Gastrocnemius medialis (tissue), 4 donors: ENCODE results near the gene TDP2. TPM values are rescaled to one million over a fixed set of nuclear protein-coding genes. Genes with fewer than 3 reads are reported as not detected.
"Not testable (repeated sequence)": the region's sequence is repeated elsewhere in the genome, so short reads cannot be mapped to it uniquely, and the experiment has no call there.

Experiments used
- ATAC-seq, 2 donors: fragments of 150-250 bp; one replicate each; pipeline ENCODE4 v1.9.1; 2016
- DNase-seq, 2 donors: peaks; one replicate each; pipeline ENCODE4 v3.0.0-alpha.2; 2019
- H3K27ac ChIP-seq, 4 donors: fragments of 200-600 bp; sonication (generic); 1 replicate in 1 of 4; 2 replicates in 3 of 4; pipeline ENCODE4 v1.5.1; 2016 to 2018; ENCODE audit warnings: mild to moderate bottlenecking in 2 of 4, moderate library complexity in 1 of 4
- H3K27me3 ChIP-seq, 3 donors: fragments of 200-600 bp; sonication (generic) in 2 of 3; 1 replicate in 1 of 3; 2 replicates in 2 of 3; pipeline versions ENCODE4 v1.5.1 to v1.6.0; 2016 to 2019; ENCODE audit warnings: mild to moderate bottlenecking in 1 of 3, moderate library complexity in 1 of 3
- H3K36me3 ChIP-seq, 2 donors: fragments of 200-600 bp; sonication (generic) in 1 of 2; one replicate each; pipeline ENCODE4 v1.5.1; 2017 to 2018
- H3K4me1 ChIP-seq, 2 donors: fragments of 200-600 bp; sonication (generic) in 1 of 2; one replicate each; pipeline ENCODE4 v1.5.1; 2016 to 2017; ENCODE audit warnings: mild to moderate bottlenecking in 2 of 2
- H3K4me3 ChIP-seq, 4 donors: fragments of 200-600 bp; sonication (generic) in 3 of 4; 1 replicate in 1 of 4; 2 replicates in 3 of 4; pipeline ENCODE4 v1.5.1; 2016 to 2019; ENCODE audit warnings: mild to moderate bottlenecking in 2 of 4
- H3K9me3 ChIP-seq, 3 donors: fragments of 200-600 bp; sonication (generic) in 2 of 3; 1 replicate in 1 of 3; 2 replicates in 2 of 3; pipeline ENCODE4 v1.5.1; 2016 to 2019
- CTCF ChIP-seq, 5 experiments: fragments of 450-650 bp in 3 of 5; fragments of 200-600 bp in 2 of 5; sonication (generic) in 2 of 5; IDR thresholded peaks in 4 of 5; conservative IDR thresholded peaks in 1 of 5; 1 replicate in 4 of 5; 2 replicates in 1 of 5; pipeline ENCODE4 v1.5.1; 2016 to 2019; ENCODE audit warnings: antibody characterized with exemption in 5 of 5, mild to moderate bottlenecking in 3 of 5, moderate library complexity in 3 of 5
- POLR2A ChIP-seq, 2 donors: fragments of 450-650 bp; IDR thresholded peaks; one replicate each; pipeline ENCODE4 v1.6.1; 2017; ENCODE audit warnings: antibody characterized with exemption in 2 of 2, mild to moderate bottlenecking in 2 of 2, moderate library complexity in 2 of 2
- in situ Hi-C, 4 donors: fragments of 200-750 bp; cut with MboI; loops; one replicate each; pipeline versions ENCODE4 v1.15.0 to v1.8.0; 2017; ENCODE audit warnings: low sequenced_read_pairs in 4 of 4
- intact Hi-C: fragments of 100-400 bp; cut with DNase I; formaldehyde crosslinking; loops from one replicate; pipeline ENCODE4 v1.15.1; 2023; ENCODE audit warnings: low total_unique reads
- total RNA-seq, 4 donors: library from RNA; depleted of rRNA; stranded (reverse); fragments of >200 nt; gene quantifications; one replicate each; pipeline versions ENCODE4 v1.1.0 to v1.2.3, GENCODE V29; 2016

The TDP2 gene
- total RNA-seq, 4 donors from 2014 or later = 17.6 to 44.2 (median 21.7) TPM

DNA sequence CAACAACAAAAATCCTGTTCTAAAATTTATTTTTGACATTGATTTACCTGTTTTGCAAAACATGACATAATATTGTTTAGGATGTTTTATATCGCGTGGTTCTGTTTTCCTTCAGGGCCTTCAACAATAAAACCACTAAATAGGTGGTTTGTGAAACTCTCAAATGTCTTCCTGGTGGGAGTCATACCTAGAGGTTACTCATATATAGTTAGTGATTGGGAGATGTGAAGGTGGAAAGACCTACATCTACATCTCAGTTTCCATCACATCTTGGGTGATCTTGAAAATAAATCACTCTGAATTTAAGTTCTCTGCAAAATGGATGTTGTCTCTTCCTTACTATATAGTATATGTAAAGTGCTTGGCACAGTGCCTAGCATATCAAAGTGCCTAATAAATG lies 29.4 kb upstream of the TDP2 start:
- TF ChIP-seq POLR2A (IDR thresholded peaks at IDR 0.05) = no peak
- no peak for TF ChIP-seq CTCF (IDR thresholded peaks at IDR 0.05 in 4 of 5, conservative IDR thresholded peaks at IDR 0.05 in 1 of 5)
- no peak overlapping the region for H3K4me3 ChIP-seq
- H3K27ac ChIP-seq = no peak overlapping the region
- H3K27me3 ChIP-seq = no peaks in the 10 kb centered on the region
- peaks cover 0 to 27% of the 10 kb centered on the region in 2 donors for H3K36me3 ChIP-seq
- H3K4me1 ChIP-seq = peaks cover 0 to 8% of the 10 kb centered on the region in 2 donors
- no peaks in the 10 kb centered on the region for H3K9me3 ChIP-seq
- intact Hi-C loops (no loop called here), in situ Hi-C loops (loop anchor here in 3 of 4 donors (5.0 to 10.0 kb wide), 2 partner anchors 111 to 114 kb away; no protein-coding TSS in a partner anchor)
- ATAC-seq (no peak), DNase-seq (no peak)

- H3K4me1 ChIP-seq = peaks cover 0 to 12% of the 10 kb centered on the region in 2 donors
- peak; percentile 71 to 81 for ATAC-seq
- not testable (repeated sequence) for H3K27ac ChIP-seq, DNase-seq, H3K27me3 ChIP-seq, H3K4me3 ChIP-seq, H3K9me3 ChIP-seq
- H3K36me3 ChIP-seq = peaks cover 0 to 22% of the 10 kb centered on the region in 2 donors
- TF ChIP-seq CTCF (IDR thresholded peaks at IDR 0.05 in 4 of 5, conservative IDR thresholded peaks at IDR 0.05 in 1 of 5) = peak; percentile 11 to 54 (median 42)
- in situ Hi-C loops = loop anchor here in 3 of 4 donors (5.0 to 10.0 kb wide), 2 partner anchors 111 to 113 kb away; no protein-coding TSS in a partner anchor
- intact Hi-C loops = loop anchor here (1.0 kb wide), 1 partner anchor 114 kb away; no protein-coding TSS in a partner anchor
Observed at GRCh38 chr6:24695635-24696034, 28.9 kb upstream of the TDP2 start.

DNA sequence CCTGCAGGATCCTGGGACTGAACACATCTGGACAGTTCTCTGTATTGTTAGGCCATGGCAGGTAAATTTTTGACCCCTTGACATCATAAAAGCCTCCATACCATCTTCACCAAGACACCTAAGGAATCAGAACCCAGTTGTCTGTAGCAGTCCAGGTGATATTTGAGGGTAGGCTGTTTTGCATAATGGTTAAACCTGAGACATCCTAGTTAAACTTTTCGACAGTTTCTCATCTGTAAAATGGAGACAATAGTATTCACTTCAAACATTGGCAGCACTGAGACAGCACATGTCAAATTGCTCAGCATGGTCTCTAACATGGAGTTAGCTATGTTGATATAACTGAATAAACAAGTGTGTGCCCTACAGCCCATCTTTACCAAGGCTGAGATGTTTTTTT lies 27.5 kb upstream of the TDP2 start:
- H3K9me3 ChIP-seq = no peaks in the 10 kb centered on the region
- no peak overlapping the region for H3K4me3 ChIP-seq
- intact Hi-C loops = no loop called here
- H3K4me1 ChIP-seq = peaks cover 0 to 17% of the 10 kb centered on the region in 2 donors
- in situ Hi-C loops = loop anchor here in 3 of 4 donors (5.0 to 10.0 kb wide), 2 partner anchors 109 to 112 kb away; no protein-coding TSS in a partner anchor
- no peaks in the 10 kb centered on the region for H3K27me3 ChIP-seq
- ATAC-seq (no peak), DNase-seq (no peak)
- no peak for TF ChIP-seq POLR2A (IDR thresholded peaks at IDR 0.05)
- H3K27ac ChIP-seq = no peak overlapping the region
- H3K36me3 ChIP-seq = peaks cover 0 to 11% of the 10 kb centered on the region in 2 donors

GRCh38 chr6:24692848-24693592 lies 26.3 kb upstream of the TDP2 start:
- Histone ChIP-seq H3K4me1 (peaks cover 0 to 17% of the 10 kb centered on the region in 2 donors), H3K36me3 (no peaks in the 10 kb centered on the region), H3K9me3 (no peaks in the 10 kb centered on the region), H3K4me3 (no peak overlapping the region), H3K27ac (no peak overlapping the region), H3K27me3 (no peaks in the 10 kb centered on the region)
- no peak for DNase-seq
- TF ChIP-seq POLR2A (IDR thresholded peaks at IDR 0.05) (no peak), CTCF (IDR thresholded peaks at IDR 0.05 in 4 of 5, conservative IDR thresholded peaks at IDR 0.05 in 1 of 5) (no peak)
- ATAC-seq = no peak
- in situ Hi-C loops = loop anchor here in 3 of 4 donors (5.0 to 10.0 kb wide), 2 partner anchors 108 to 111 kb away; no protein-coding TSS in a partner anchor
- intact Hi-C loops = no loop called here

DNA sequence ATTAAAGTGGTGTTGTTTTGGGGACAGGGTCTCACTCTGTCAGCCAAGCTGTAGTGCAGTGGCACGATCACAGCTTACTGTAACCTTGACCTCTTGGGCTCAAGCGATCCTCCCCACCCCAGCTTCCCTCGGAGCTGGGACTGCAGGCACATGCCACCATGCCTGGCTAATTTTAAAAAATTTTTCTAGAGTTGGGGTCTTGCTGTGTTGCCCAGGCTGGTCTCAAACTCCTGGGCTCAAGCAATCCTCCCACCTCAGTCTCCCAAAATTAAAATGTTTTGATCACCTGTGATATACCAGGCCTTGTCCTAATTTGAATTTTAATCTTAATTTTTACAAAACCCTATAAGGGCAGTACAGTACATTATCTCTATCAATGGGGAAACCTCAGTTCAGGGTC lies 25.7 kb upstream of the TDP2 start:
- Histone ChIP-seq H3K4me3 (no peak overlapping the region), H3K36me3 (no peaks in the 10 kb centered on the region), H3K27me3 (no peaks in the 10 kb centered on the region), H3K4me1 (peaks cover 0 to 17% of the 10 kb centered on the region in 2 donors), H3K9me3 (no peaks in the 10 kb centered on the region), H3K27ac (no peak overlapping the region)
- ATAC-seq = no peak
- TF ChIP-seq CTCF (IDR thresholded peaks at IDR 0.05 in 4 of 5, conservative IDR thresholded peaks at IDR 0.05 in 1 of 5) (no peak), POLR2A (IDR thresholded peaks at IDR 0.05) (no peak)
- no peak for DNase-seq
- intact Hi-C loops = no loop called here
- in situ Hi-C loops = loop anchor here in 3 of 4 donors (5.0 to 10.0 kb wide), 2 partner anchors 108 to 110 kb away; no protein-coding TSS in a partner anchor
